DND-41 (cell line): Measurements from ENCODE around the gene DGKB.

ENCODE experiments used
- CTCF ChIP-seq: IDR thresholded peaks from 2 replicates; pipeline ENCODE4 v1.5.1; 2012; ENCODE audit warnings: borderline replicate concordance, low read length, moderate library complexity, mild to moderate bottlenecking; ENCODE audit not compliant: poor library complexity, severe bottlenecking; ENCODE audit errors: extremely low read depth
- EZH2 ChIP-seq: IDR thresholded peaks from 3 replicates; pipeline ENCODE4 v1.6.1; 2012; ENCODE audit warnings: borderline replicate concordance, low read depth, mild to moderate bottlenecking, moderate library complexity, low read length, inconsistent platforms; ENCODE audit not compliant: severe bottlenecking

GRCh38 chr7:14197280-14197679 lies 705.3 kb downstream of the DGKB start:
- no peak for TF ChIP-seq EZH2
- TF ChIP-seq CTCF = no peak
